Superior temporal gyrus (tissue), 1 donor: ENCODE measurements around the gene ZNF493.

Experiments used
- DNase-seq: peaks from one replicate; pipeline ENCODE4 v3.0.0-alpha.2; 2016; ENCODE audit errors: extremely low spot score

Gene ZNF493

GRCh38 chr19:21396893-21397572 lies at the start of gene ZNF493:
ZNF493 (plus strand) TSS chr19:21397133; CDS start chr19:21397238, 105 bp downstream.
- peak; percentile 99 for DNase-seq

- no peak for DNase-seq
Observed at GRCh38 chr19:21352830-21353229, 44.1 kb upstream of the ZNF493 start.

- DNase-seq = peak; percentile 99
Observed at GRCh38 chr19:21358768-21359451, 38.0 kb upstream of the ZNF493 start, which contains the start of gene ZNF738. ZNF738 (plus strand) TSS chr19:21359000; CDS start chr19:21359141, 141 bp downstream.

DNA sequence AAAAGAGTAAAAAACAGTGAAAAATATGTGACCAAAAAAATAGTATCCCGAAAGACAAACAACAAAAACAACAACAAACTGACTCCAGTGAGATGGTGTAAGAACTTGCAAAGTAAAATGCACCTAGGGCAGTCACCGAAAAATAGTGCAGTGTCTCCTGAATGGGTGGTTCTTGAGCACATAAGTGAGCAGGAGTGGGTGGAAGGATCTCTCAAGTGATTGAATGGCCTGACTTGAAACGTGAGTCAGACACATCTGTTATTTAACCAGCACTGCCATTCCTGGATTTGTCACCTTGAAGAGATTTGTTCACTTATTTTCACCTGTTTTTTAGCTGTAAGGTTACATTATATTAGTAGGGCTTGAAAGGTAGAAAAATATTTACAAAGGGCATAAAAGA lies 34.6 kb upstream of the ZNF493 start:
- no peak for DNase-seq

- no peak for DNase-seq
Observed at GRCh38 chr19:21383980-21384582, 12.9 kb upstream of the ZNF493 start.

- no peak for DNase-seq
Observed at GRCh38 chr19:21396121-21396520, 812 bp upstream of the ZNF493 start.

GRCh38 chr19:21398851-21399250 lies 1.9 kb downstream of the ZNF493 start:
- DNase-seq = no peak

DNA sequence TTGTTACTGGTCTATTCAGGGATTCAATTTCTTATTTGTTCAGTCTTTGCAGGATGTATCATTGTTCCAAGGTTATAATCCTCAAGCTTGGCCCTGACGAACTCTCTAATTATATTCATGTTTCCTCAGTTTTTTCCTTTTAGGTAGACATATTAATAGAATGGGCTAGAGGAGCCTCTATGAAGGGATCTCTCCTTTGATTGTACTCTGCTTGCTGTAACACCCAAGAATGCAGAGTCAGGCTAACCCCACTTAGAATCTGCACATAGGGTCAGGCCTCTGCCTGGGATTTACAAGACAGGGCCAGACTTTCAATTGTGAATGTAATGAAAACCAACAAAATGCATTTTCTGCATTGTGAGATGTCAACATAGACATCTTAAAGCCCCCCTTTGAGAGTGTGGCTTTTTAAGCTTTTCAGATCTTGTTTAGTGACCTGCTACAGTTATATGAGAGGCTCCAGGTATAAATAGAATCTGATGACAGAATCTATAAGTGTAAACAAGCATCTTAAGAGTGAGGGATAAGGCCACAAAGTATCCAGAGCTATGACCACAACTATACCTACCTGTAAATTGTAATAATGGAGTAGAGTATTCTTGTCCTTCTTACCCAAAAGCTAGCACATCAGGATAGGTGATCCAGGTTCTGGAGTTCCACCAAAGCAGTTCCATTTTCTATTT lies 5.5 kb downstream of the ZNF493 start:
- no peak for DNase-seq

- no peak for DNase-seq
Observed at GRCh38 chr19:21410166-21410565, 13.2 kb downstream of the ZNF493 start.

DNA sequence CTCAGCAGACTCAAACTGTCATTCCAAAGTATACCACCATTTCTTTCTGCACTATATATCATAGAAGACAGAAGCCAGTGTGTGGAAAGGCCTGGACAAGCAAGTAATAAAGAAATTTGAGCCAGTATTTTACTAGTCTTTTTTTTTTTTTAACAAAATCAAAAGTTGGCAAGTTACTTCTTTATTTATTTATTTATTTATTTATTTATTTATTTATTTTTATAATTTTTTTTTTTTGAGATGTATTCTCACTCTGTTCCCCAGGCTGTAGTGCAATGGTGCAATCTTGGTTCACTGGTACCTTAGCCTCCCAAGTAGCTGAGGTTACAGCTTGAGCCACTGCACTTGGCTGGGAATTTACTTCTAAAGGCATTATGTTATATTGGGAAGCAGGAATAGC lies 25.3 kb downstream of the ZNF493 start:
- no peak for DNase-seq

GRCh38 chr19:21423057-21424041 lies 26.4 kb downstream of the ZNF493 start:
- DNase-seq = no peak

GRCh38 chr19:21430675-21431074 lies 33.7 kb downstream of the ZNF493 start:
- DNase-seq = no peak

DNA sequence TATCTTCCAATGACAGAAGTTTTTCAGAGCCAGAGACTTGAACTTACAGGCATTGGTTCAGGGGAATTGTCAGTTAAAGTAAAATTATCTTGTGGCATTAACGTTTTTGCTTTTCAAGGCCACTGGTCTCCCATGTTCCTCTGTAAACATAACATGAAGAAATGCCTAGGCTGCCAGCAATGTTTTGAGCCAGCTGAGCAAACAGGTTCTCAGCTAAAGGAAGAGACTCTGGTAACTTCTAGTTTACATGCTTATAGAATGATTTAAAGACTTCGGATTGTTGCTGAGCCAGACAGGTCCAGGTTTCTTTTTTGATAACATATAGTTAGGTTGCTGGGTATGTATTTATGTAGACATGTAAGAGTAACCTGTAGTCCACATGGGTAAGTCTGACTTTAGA lies 35.7 kb downstream of the ZNF493 start:
- DNase-seq = no peak

- no peak for DNase-seq
Observed at GRCh38 chr19:21434516-21434915, 37.6 kb downstream of the ZNF493 start.

- no peak for DNase-seq
Observed at GRCh38 chr19:21434967-21435544, 38.1 kb downstream of the ZNF493 start.

GRCh38 chr19:21439201-21439751 lies 42.3 kb downstream of the ZNF493 start:
- DNase-seq = no peak

- DNase-seq = no peak
Observed at GRCh38 chr19:21440321-21440720, 43.4 kb downstream of the ZNF493 start.

- DNase-seq = no peak
Observed at GRCh38 chr19:21451187-21451586, 54.3 kb downstream of the ZNF493 start.

DNA sequence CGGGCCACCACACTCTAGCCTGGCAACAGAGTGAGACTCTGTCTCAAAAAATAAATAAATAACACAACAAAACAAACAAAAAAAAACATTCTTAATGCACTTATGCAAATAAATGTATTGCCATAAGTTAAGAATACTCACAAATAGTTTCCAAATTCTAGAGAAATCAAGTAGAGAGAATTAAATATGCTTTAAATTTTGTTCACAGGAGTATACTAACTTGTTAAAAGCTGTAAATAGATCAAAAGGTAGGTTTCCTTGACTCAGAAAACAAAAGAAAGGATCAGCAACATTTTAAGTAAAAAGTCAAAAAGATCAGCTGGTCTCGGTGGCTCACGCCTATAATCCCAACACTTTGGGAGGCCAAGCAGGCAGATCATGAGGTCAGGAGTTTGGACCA lies 58.0 kb downstream of the ZNF493 start:
- no peak for DNase-seq

GRCh38 chr19:21460686-21461085 lies 63.8 kb downstream of the ZNF493 start:
- DNase-seq = no peak
